Neuron (in vitro differentiated cells): ENCODE measurements around the gene LACC1.

Experiments used
- H2AFZ ChIP-seq: one replicate; pipeline ENCODE4 v1.6.1; 2013; ENCODE audit warnings: low read depth, mild to moderate bottlenecking, inconsistent platforms, low read length, moderate library complexity
- H3K27me3 ChIP-seq: one replicate; pipeline ENCODE4 v1.6.1; 2013; ENCODE audit warnings: low read length; ENCODE audit not compliant: insufficient read depth
- H3K36me3 ChIP-seq: one replicate; pipeline ENCODE4 v1.6.1; 2013; ENCODE audit warnings: low read length; ENCODE audit not compliant: insufficient read depth
- H3K4me1 ChIP-seq: one replicate; pipeline ENCODE4 v1.6.1; 2013; ENCODE audit warnings: low read length; ENCODE audit not compliant: insufficient read depth
- H3K4me3 ChIP-seq: 2 replicates; pipeline ENCODE4 v1.5.1; 2013; ENCODE audit warnings: mild to moderate bottlenecking, low read length, moderate library complexity
- H3K9me3 ChIP-seq: one replicate; pipeline ENCODE4 v1.6.1; 2013; ENCODE audit warnings: low read length

The LACC1 gene

DNA sequence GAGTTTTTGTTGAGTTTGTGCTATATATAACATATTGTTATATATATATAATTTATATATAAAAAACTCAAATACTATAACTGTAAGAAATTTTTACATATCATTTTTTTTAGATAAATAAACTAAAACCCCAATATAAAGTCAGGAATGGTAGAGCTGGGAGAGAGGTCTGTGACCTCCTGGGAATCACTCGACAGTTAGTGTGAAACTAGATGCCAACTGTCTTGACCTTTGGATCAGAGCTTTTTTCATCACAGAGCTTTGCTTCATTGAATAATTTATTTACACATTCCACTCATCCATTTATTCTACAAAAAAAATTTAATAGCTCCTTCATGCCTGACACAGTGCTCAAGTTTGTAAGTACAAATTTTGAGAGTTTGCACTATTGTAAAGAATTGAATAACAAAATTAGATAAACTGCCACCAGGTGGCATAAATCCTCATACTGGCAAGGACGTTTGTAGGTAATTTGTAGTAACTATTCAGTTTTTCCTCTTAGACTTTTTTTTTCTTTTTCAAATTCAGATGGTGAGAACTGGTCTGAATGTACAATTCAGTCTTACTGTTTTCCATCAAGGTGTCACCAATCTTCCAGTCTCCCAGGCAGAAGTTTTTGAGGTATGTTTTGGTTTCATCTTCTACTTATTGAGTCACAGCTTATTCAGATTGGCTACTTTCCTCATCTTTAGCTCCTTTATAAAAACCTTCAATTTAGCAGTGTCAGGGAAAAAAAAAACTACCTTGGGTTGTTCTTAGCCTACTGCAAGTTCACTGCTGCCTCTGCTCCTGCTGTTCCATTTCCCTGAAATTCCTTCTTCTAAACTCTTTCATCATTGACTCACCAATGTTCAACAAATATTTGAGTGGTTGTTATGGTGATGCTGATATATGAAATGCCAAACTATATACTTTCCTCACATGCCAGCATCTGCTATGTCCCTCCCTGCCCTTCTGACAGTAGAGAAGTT is 28.7 kb downstream of the LACC1 start:
- H3K27me3 ChIP-seq, result no peaks in the 10 kb centered on the region

GRCh38 chr13:43910856-43911255 is 31.2 kb downstream of the LACC1 start:
- Histone ChIP-seq H3K9me3 (no peaks in the 10 kb centered on the region), H2AFZ (no peak overlapping the region), H3K36me3 (no peaks in the 10 kb centered on the region), H3K4me3 (no peak overlapping the region), H3K27me3 (no peaks in the 10 kb centered on the region), H3K4me1 (peaks cover 7% of the 10 kb centered on the region)

More for the DNA sequence above, 28.7 kb downstream of the LACC1 start:
- Histone ChIP-seq H3K4me1 (peaks cover 14% of the 10 kb centered on the region), H3K36me3 (no peaks in the 10 kb centered on the region), H3K4me3 (no peak overlapping the region), H2AFZ (no peak overlapping the region), H3K9me3 (no peaks in the 10 kb centered on the region)

DNA sequence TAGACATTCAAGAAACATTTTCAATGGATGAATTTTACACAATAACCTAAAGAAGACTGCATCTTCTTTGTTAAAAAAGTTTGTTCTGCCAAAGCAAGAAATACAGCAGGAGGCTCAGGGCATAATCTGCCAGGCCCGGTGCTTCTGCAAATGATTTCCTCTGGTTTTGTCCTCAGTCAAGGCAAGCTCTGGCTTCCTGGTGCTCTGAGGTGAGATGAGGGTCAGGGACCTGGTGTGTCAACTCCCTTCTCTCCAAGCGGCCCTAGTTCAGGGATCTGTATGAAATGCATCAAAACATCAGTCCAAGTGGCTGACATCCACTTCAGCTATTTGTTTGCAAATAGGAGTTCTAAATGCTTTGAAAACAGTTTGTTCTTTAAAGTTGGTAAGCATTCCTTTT is 31.6 kb downstream of the LACC1 start:
- Histone ChIP-seq H3K4me3 (no peak overlapping the region), H2AFZ (no peak overlapping the region), H3K4me1 (peaks cover 7% of the 10 kb centered on the region), H3K36me3 (no peaks in the 10 kb centered on the region), H3K27me3 (no peaks in the 10 kb centered on the region), H3K9me3 (no peaks in the 10 kb centered on the region)

GRCh38 chr13:43911871-43912270 is 32.2 kb downstream of the LACC1 start:
- Histone ChIP-seq H2AFZ (no peak overlapping the region), H3K27me3 (no peaks in the 10 kb centered on the region), H3K9me3 (no peaks in the 10 kb centered on the region), H3K4me1 (peaks cover 7% of the 10 kb centered on the region), H3K4me3 (no peak overlapping the region), H3K36me3 (no peaks in the 10 kb centered on the region)

DNA sequence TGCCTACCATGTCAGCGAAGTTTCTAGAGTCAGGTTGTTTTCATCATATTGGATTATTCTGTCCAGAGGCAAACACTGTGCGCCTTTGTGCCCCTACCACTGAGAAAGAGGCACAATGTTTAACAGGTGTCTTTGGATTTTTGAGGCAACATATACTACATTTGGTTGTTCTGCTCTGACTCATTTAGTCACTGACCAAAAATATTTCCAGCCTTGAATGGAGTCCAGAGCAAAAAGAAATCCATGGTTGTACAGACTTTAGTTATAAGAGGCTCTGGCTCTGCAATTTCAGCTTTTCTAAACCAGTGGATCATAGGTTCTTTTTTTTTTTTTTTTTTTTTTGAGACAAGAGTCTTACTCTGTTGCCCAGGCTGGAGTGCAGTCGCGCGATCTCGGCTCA is 35.7 kb downstream of the LACC1 start:
- Histone ChIP-seq H3K36me3 (no peaks in the 10 kb centered on the region), H2AFZ (no peak overlapping the region), H3K4me3 (no peak overlapping the region), H3K4me1 (no peaks in the 10 kb centered on the region), H3K9me3 (no peaks in the 10 kb centered on the region), H3K27me3 (no peaks in the 10 kb centered on the region)

DNA sequence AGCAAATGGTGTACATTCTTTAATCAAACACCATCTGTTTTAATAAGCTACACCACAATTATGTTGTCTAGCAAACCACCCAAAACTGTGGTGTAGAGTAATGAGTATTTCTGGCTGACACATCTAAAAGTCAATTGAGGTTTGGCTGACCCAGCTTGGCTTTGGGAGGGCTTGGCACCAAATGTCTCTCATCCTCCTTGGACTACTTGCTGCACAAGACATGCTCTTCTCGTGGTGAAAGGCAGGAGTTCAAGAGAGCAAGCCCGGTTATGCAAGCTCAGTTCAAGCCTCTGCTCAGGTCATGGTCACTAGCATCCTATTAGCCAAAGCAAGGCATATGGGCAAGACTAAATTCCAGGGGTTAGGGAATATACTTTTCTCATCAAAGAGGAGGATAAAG is 37.1 kb downstream of the LACC1 start:
- Histone ChIP-seq H3K36me3 (no peaks in the 10 kb centered on the region), H3K27me3 (no peaks in the 10 kb centered on the region), H2AFZ (no peak overlapping the region), H3K4me3 (no peak overlapping the region), H3K9me3 (no peaks in the 10 kb centered on the region), H3K4me1 (no peaks in the 10 kb centered on the region)

GRCh38 chr13:43918636-43919035 is 38.9 kb downstream of the LACC1 start:
- no peaks in the 10 kb centered on the region for H3K36me3 ChIP-seq
- no peaks in the 10 kb centered on the region for H3K4me1 ChIP-seq
- no peaks in the 10 kb centered on the region for H3K27me3 ChIP-seq
- no peaks in the 10 kb centered on the region for H3K9me3 ChIP-seq
- no peak overlapping the region for H2AFZ ChIP-seq
- no peak overlapping the region for H3K4me3 ChIP-seq

DNA sequence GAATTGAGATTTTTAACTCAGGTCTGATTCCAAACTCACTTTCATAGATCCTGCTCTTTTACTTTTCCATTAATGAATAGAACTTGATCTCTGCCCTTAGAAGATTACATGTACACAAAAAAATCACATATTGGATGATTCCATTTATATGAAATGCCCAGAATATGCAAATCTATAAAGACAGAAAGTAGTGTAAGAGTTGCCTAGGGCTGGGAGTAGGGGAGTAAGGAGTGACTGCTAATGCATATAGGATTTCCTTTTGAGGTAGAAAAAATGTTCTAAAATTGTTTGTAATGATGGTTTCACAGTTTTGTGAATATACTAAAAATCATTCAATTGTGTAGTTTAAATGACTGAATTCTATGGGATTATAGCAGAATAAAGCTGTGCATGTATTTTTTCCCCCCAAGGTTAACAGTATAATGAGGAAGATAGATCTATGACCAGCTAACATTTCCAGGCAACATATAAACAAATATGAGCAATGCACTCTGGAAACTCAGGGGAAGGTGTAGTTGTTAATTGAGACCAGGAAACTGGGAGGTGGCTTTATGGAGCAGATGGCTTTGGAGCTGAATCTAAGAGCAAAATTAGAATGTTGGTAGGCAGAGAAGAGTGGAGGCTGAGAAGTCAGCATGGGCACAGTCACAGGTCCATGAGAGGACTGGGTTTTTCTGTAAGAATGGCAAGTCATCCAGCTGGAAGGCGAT is 41.4 kb downstream of the LACC1 start:
- Histone ChIP-seq H3K27me3 (no peaks in the 10 kb centered on the region), H3K9me3 (no peaks in the 10 kb centered on the region), H3K4me1 (no peaks in the 10 kb centered on the region), H3K36me3 (no peaks in the 10 kb centered on the region), H3K4me3 (no peak overlapping the region), H2AFZ (no peak overlapping the region)

GRCh38 chr13:43924549-43925245 is 45.0 kb downstream of the LACC1 start:
- Histone ChIP-seq H3K9me3 (no peaks in the 10 kb centered on the region), H3K4me3 (no peak overlapping the region), H3K27me3 (no peaks in the 10 kb centered on the region), H3K4me1 (no peaks in the 10 kb centered on the region), H3K36me3 (no peaks in the 10 kb centered on the region), H2AFZ (no peak overlapping the region)

- Histone ChIP-seq H3K4me3 (no peak overlapping the region), H3K27me3 (peaks cover 6% of the 10 kb centered on the region), H3K36me3 (no peaks in the 10 kb centered on the region), H3K4me1 (no peaks in the 10 kb centered on the region), H3K9me3 (no peaks in the 10 kb centered on the region), H2AFZ (no peak overlapping the region)
Measured at GRCh38 chr13:43929947-43930346, 50.2 kb downstream of the LACC1 start.

DNA sequence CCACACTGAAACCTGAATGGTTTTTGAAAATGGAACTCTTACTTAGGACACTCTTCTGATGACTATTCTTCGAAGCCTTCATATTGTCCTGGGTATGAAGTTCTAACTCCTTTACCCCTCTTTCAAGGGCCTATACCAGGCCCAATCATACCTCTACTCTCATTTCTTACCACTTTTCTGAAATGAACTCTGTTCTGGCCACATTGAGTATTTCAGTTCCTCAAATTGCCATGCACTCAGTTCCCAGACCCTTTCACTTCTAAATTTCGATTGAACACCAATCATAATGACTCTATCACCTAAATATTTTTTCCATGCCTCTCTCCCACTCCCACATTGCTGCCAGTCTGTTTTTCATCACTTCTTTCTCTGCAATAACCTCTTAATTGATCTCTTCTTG is 53.7 kb downstream of the LACC1 start:
- Histone ChIP-seq H3K36me3 (no peaks in the 10 kb centered on the region), H3K4me3 (no peak overlapping the region), H3K9me3 (no peaks in the 10 kb centered on the region), H3K4me1 (peaks cover 7% of the 10 kb centered on the region), H2AFZ (no peak overlapping the region), H3K27me3 (peaks cover 9% of the 10 kb centered on the region)

DNA sequence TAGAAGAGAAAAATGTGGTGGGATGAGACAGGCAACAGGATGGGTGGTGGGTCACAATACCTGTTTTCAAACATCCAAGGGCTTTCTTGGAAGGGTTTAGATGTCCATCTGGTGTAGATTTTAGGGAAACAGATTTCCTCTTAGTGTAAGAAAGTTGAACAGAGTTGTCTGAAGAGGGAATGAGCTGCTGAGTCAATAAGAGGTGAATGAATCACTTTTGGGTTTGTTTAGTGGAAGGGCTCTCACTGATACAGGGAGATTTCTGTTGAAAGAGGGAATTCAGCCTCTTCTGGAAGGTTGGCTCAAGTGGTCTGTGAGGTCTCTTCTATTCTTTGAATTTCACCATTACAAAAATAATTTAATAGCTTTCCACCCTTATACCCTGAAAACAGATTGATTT is 54.6 kb downstream of the LACC1 start:
- Histone ChIP-seq H3K27me3 (peaks cover 9% of the 10 kb centered on the region), H3K4me3 (no peak overlapping the region), H3K4me1 (peaks cover 7% of the 10 kb centered on the region), H3K36me3 (no peaks in the 10 kb centered on the region), H3K9me3 (no peaks in the 10 kb centered on the region), H2AFZ (no peak overlapping the region)

DNA sequence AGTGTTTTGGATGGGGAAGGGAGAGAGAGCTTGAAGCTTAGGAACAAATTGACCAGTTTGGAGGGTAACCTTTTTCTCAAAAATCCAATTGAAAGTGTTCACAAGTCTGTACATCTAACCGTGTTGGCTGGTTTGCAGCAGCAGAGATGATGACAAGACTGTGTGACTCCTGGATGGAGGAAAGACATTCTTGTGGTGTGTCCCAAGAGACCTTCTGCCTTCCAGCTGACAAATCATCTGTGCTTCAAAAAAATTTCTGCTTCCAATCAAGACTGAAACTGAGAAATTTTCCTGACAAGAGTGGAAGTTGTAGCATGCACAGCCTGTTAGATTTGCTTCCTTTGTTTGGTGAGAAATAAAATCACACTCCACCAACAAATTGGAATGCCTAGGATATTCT is 56.2 kb downstream of the LACC1 start:
- H3K27me3 ChIP-seq, result peaks cover 9% of the 10 kb centered on the region
- H3K4me3 ChIP-seq, result no peak overlapping the region

More for the DNA sequence above, 56.2 kb downstream of the LACC1 start:
- H3K36me3 ChIP-seq, result no peaks in the 10 kb centered on the region
- no peaks in the 10 kb centered on the region for H3K9me3 ChIP-seq
- peaks cover 7% of the 10 kb centered on the region for H3K4me1 ChIP-seq
- no peak overlapping the region for H2AFZ ChIP-seq
